Measurements from ENCODE around the gene KLF9. TPM values are rescaled to one million over a fixed set of nuclear protein-coding genes. Genes with fewer than 3 reads are reported as not detected.

The KLF9 gene
- total and polyA plus RNA-seq, 9 of the 15 experiments (the other 6 are each of a cell fraction or from before 2014, with no cell fraction given): 3.3 to 11.9 (median 6.9) TPM

- no peak for TF ChIP-seq ZBTB9 (CRISPR knock-in tag; IDR thresholded peaks at IDR 0.05)
- no peak for TF ChIP-seq ZNF445 (CRISPR knock-in tag; IDR thresholded peaks at IDR 0.05; ENCODE audit: low read depth)
- TF ChIP-seq RAD21 (CRISPR knock-in tag; conservative IDR thresholded peaks at IDR 0.05 in 1 of 2, IDR thresholded peaks at IDR 0.05 in 1 of 2): no peak
- no peak; the same call in 1 of the 2 replicates for TF ChIP-seq ZBTB33 (CRISPR knock-in tag; IDR thresholded peaks at IDR 0.05)
- no peak for TF ChIP-seq BRF1 (IDR thresholded peaks at IDR 0.05; ENCODE audit: borderline replicate concordance, extremely low read depth, insufficient read length)
- no peak for TF ChIP-seq TRIM25 (IDR thresholded peaks at IDR 0.05; ENCODE audit: borderline replicate concordance)
- TF ChIP-seq DACH1 (IDR thresholded peaks at IDR 0.05; ENCODE audit: partially characterized antibody): no peak
- 0 out of 2 replicates have a peak, but pooled peaks have one; percentile 17 for TF ChIP-seq E2F5 (CRISPR knock-in tag; IDR thresholded peaks at IDR 0.05)
- no peak for TF ChIP-seq RFX5 (IDR thresholded peaks at IDR 0.05; ENCODE audit: low read depth, low read length)
- TF ChIP-seq NKRF (IDR thresholded peaks at IDR 0.05; ENCODE audit: borderline replicate concordance): no peak
- peak; percentile 13; the same call in 1 of the 2 replicates for TF ChIP-seq MEF2A (IDR thresholded peaks at IDR 0.05; ENCODE audit: control insufficient read depth, low read depth, low read length)
- TF ChIP-seq HSF4 (CRISPR knock-in tag; IDR thresholded peaks at IDR 0.05; ENCODE audit: borderline replicate concordance): no peak
- no peak for TF ChIP-seq POLR2AphosphoS2 (IDR thresholded peaks at IDR 0.05; ENCODE audit: low read length)
- peak; percentile 93 for TF ChIP-seq CXXC5 (CRISPR knock-in tag; IDR thresholded peaks at IDR 0.05)
- TF ChIP-seq TBL1XR1 (IDR thresholded peaks at IDR 0.05; ENCODE audit: low read length in 2 of 2): peak in 1 of 2 experiments; percentile 15; a peak in 2 of 4 replicates
- no peak for TF ChIP-seq FOXO4 (CRISPR knock-in tag; IDR thresholded peaks at IDR 0.05)
- TF ChIP-seq SMARCC2 (IDR thresholded peaks at IDR 0.05; ENCODE audit: low read depth): no peak
Measured at GRCh38 chr9:70418822-70419555, 4.5 kb upstream of the KLF9 start (continued).
